ENCODE results near the gene MMRN1.

DNA sequence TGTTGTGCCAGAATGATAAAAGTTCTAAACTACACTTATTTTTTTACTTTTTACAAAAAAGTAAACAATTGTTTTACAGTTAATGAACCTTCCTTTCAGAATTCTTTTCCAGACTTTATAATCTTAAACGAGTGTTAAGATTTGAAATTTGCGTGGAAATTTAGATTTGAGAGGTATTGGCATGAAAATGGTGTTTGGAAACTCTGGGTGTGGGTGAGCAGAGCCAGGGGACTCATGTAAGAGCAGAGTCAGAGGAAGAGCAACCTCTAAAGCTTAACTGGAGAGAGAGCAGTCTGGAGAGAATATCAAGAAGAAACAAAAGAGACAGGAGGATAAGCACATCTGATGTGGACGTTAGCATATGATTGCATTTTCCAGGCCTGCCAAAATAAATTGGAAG lies 48.2 kb downstream of the MMRN1 start:
- TF ChIP-seq POLR2AphosphoS5 (IDR thresholded peaks at IDR 0.05) (no peak), POLR2A (IDR thresholded peaks at IDR 0.05; ENCODE audit: low read depth) (no peak)
- TF ChIP-seq, protein P1, sequence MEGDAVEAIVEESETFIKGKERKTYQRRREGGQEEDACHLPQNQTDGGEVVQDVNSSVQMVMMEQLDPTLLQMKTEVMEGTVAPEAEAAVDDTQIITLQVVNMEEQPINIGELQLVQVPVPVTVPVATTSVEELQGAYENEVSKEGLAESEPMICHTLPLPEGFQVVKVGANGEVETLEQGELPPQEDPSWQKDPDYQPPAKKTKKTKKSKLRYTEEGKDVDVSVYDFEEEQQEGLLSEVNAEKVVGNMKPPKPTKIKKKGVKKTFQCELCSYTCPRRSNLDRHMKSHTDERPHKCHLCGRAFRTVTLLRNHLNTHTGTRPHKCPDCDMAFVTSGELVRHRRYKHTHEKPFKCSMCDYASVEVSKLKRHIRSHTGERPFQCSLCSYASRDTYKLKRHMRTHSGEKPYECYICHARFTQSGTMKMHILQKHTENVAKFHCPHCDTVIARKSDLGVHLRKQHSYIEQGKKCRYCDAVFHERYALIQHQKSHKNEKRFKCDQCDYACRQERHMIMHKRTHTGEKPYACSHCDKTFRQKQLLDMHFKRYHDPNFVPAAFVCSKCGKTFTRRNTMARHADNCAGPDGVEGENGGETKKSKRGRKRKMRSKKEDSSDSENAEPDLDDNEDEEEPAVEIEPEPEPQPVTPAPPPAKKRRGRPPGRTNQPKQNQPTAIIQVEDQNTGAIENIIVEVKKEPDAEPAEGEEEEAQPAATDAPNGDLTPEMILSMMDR (IDR thresholded peaks at IDR 0.05): no peak

Measured in esophagus muscularis mucosa (tissue), 3 donors.